ENCODE measurements around the gene FNDC3B.

DNA sequence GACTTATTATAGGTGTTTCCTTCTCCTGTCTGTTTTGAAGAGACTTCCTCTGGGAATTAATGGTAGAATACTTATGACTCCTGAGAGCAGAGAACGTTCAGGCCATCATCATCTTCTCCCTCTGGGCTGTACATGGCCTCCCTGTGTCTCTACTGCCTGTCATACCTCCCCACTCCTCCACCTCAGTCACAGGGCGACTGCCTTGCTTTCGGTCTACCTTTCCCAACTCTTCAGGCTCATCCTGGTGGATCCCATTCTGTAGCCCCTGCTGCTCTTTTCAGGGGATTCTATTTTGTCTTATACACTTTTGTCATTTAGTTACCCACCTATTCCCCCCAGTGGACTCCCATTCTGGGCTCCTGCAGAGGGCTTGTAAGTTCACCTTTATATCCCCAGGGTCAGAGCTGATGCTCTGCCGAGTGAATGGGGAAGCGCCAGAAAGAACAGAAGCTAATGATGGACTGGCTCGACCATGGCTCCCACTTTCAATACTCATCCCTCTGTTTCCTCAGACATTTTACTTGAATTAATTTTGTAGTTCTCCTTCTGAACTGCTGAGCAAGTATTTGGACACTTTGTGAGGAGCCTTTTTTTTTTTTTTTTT, 28.6 kb downstream of the FNDC3B start:
- no peak for TF ChIP-seq POLR2AphosphoS5 (IDR thresholded peaks at IDR 0.05)
- TF ChIP-seq, protein P1, sequence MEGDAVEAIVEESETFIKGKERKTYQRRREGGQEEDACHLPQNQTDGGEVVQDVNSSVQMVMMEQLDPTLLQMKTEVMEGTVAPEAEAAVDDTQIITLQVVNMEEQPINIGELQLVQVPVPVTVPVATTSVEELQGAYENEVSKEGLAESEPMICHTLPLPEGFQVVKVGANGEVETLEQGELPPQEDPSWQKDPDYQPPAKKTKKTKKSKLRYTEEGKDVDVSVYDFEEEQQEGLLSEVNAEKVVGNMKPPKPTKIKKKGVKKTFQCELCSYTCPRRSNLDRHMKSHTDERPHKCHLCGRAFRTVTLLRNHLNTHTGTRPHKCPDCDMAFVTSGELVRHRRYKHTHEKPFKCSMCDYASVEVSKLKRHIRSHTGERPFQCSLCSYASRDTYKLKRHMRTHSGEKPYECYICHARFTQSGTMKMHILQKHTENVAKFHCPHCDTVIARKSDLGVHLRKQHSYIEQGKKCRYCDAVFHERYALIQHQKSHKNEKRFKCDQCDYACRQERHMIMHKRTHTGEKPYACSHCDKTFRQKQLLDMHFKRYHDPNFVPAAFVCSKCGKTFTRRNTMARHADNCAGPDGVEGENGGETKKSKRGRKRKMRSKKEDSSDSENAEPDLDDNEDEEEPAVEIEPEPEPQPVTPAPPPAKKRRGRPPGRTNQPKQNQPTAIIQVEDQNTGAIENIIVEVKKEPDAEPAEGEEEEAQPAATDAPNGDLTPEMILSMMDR (IDR thresholded peaks at IDR 0.05 in 8 of 11, conservative IDR thresholded peaks at IDR 0.05 in 3 of 11) = no peak
